H9 (cell line): ENCODE data around the gene COL4A1. TPM values are rescaled to one million over a fixed set of nuclear protein-coding genes. Genes with fewer than 3 reads are reported as not detected.

ENCODE experiments used
- DNase-seq: peaks from one replicate; pipeline ENCODE4 v3.0.0-alpha.2; 2017
- H2AFZ ChIP-seq: one replicate; pipeline ENCODE4 v1.6.1; 2013; ENCODE audit warnings: mild to moderate bottlenecking, low read length, control low read depth, moderate library complexity
- H2AK5ac ChIP-seq: 2 replicates; pipeline ENCODE4 v1.6.1; 2013; ENCODE audit warnings: low read length, control low read depth, mixed read lengths; ENCODE audit not compliant: insufficient read length
- H2BK120ac ChIP-seq: one replicate; pipeline ENCODE4 v1.6.1; 2013; ENCODE audit warnings: low read depth, mild to moderate bottlenecking, low read length, control low read depth, inconsistent platforms; ENCODE audit not compliant: poor library complexity, severe bottlenecking
- H2BK12ac ChIP-seq: 2 replicates; pipeline ENCODE4 v1.6.1; 2013; ENCODE audit warnings: low read length, control low read depth, mixed read lengths, low read depth; ENCODE audit not compliant: insufficient read length
- H2BK15ac ChIP-seq: 2 replicates; pipeline ENCODE4 v1.6.1; 2013; ENCODE audit warnings: low read depth, low read length, control low read depth
- H2BK20ac ChIP-seq: one replicate; pipeline ENCODE4 v1.6.1; 2013; ENCODE audit warnings: low read depth, mild to moderate bottlenecking, low read length, control low read depth, inconsistent platforms; ENCODE audit not compliant: poor library complexity, severe bottlenecking
- H2BK5ac ChIP-seq: 2 replicates; pipeline ENCODE4 v1.6.1; 2013; ENCODE audit warnings: low read length, control low read depth, mixed read lengths; ENCODE audit not compliant: insufficient read length
- H3K14ac ChIP-seq: 2 replicates; pipeline ENCODE4 v1.6.1; 2013; ENCODE audit warnings: low read length, control low read depth; ENCODE audit not compliant: insufficient read depth
- H3K18ac ChIP-seq: 2 replicates; pipeline ENCODE4 v1.6.1; 2013; ENCODE audit warnings: low read depth, mild to moderate bottlenecking, mixed read lengths, low read length, control low read depth; ENCODE audit not compliant: insufficient read length
- H3K23ac ChIP-seq: 2 replicates; pipeline ENCODE4 v1.6.1; 2013; ENCODE audit warnings: low read length, control low read depth, mixed read lengths, low read depth; ENCODE audit not compliant: insufficient read length
- H3K23me2 ChIP-seq: 2 replicates; pipeline ENCODE4 v1.6.1; 2013; ENCODE audit warnings: low read depth, mild to moderate bottlenecking, mixed read lengths, low read length, control low read depth; ENCODE audit not compliant: insufficient read length, poor library complexity, severe bottlenecking
- H3K27ac ChIP-seq: 2 replicates; pipeline ENCODE4 v1.5.1; 2013; ENCODE audit warnings: low read length, control low read depth, mixed read lengths, low read depth; ENCODE audit not compliant: insufficient read length
- H3K27me3 ChIP-seq: 2 replicates; pipeline ENCODE4 v1.6.1; 2013; ENCODE audit warnings: low read length, control low read depth, inconsistent platforms; ENCODE audit not compliant: insufficient read depth
- H3K4ac ChIP-seq: 2 replicates; pipeline ENCODE4 v1.6.1; 2013; ENCODE audit warnings: low read depth, mild to moderate bottlenecking, control low read depth, inconsistent platforms, low read length, moderate library complexity
- H3K4me1 ChIP-seq: 2 replicates; pipeline ENCODE4 v1.6.1; 2013; ENCODE audit warnings: low read length, control low read depth, inconsistent platforms; ENCODE audit not compliant: insufficient read depth
- H3K4me2 ChIP-seq: 2 replicates; pipeline ENCODE4 v1.6.1; 2013; ENCODE audit warnings: low read length, control low read depth, mixed read lengths; ENCODE audit not compliant: insufficient read length, insufficient read depth
- H3K56ac ChIP-seq: 2 replicates; pipeline ENCODE4 v1.6.1; 2013; ENCODE audit warnings: low read depth, mild to moderate bottlenecking, mixed read lengths, low read length, control low read depth; ENCODE audit not compliant: insufficient read length
- H3K79me1 ChIP-seq: 2 replicates; pipeline ENCODE4 v1.6.1; 2013; ENCODE audit warnings: low read depth, mild to moderate bottlenecking, moderate library complexity, low read length, control low read depth, inconsistent platforms; ENCODE audit not compliant: insufficient read depth, poor library complexity, severe bottlenecking
- H3K79me2 ChIP-seq: 2 replicates; pipeline ENCODE4 v1.6.1; 2013; ENCODE audit warnings: low read length, control low read depth, inconsistent platforms; ENCODE audit not compliant: insufficient read depth
- H3K9ac ChIP-seq: 2 replicates; pipeline ENCODE4 v1.6.1; 2013; ENCODE audit warnings: low read length, control low read depth, mixed read lengths; ENCODE audit not compliant: insufficient read length; ENCODE audit errors: extremely low read depth
- H3K9me3 ChIP-seq: one replicate; pipeline ENCODE4 v1.6.1; 2013; ENCODE audit warnings: low read depth, low read length, inconsistent platforms; ENCODE audit not compliant: control insufficient read depth
- H3T11ph ChIP-seq: one replicate; pipeline ENCODE4 v1.6.1; 2013; ENCODE audit warnings: mild to moderate bottlenecking, low read length, control low read depth, inconsistent platforms
- H4K20me1 ChIP-seq: one replicate; pipeline ENCODE4 v1.6.1; 2013; ENCODE audit not compliant: control insufficient read depth, insufficient read length, insufficient read depth
- H4K5ac ChIP-seq: 2 replicates; pipeline ENCODE4 v1.6.1; 2013; ENCODE audit warnings: low read depth, mild to moderate bottlenecking, mixed read lengths, low read length, control low read depth; ENCODE audit not compliant: insufficient read length
- H4K8ac ChIP-seq: replicated peaks from 2 replicates; pipeline ENCODE4 v1.6.1; 2013; ENCODE audit warnings: low read length, control low read depth, mixed read lengths, low read depth; ENCODE audit not compliant: insufficient read length
- H4K91ac ChIP-seq: 2 replicates; pipeline ENCODE4 v1.6.1; 2013; ENCODE audit warnings: low read depth, mild to moderate bottlenecking, moderate library complexity, mixed read lengths, low read length, control low read depth; ENCODE audit not compliant: insufficient read length
- H3K27ac Mint-ChIP-seq, 3 experiments: 2 replicates in 2 of 3; 3 replicates in 1 of 3; pipeline ENCODE4 v1.8.0; 2020 to 2021; ENCODE audit warnings: mixed read lengths in 3 of 3, mild to moderate bottlenecking in 1 of 3, moderate library complexity in 1 of 3
- H3K27me3 Mint-ChIP-seq: 2 replicates; pipeline ENCODE4 v1.8.0; 2021; ENCODE audit warnings: low read depth, mild to moderate bottlenecking, moderate library complexity, mixed read lengths
- H3K36me3 Mint-ChIP-seq, 3 experiments: 2 replicates in 2 of 3; 3 replicates in 1 of 3; pipeline ENCODE4 v1.8.0; 2020 to 2021; ENCODE audit warnings: low read depth in 3 of 3, mixed read lengths in 3 of 3; ENCODE audit not compliant: insufficient read depth in 1 of 3
- H3K4me1 Mint-ChIP-seq, 2 experiments: 2 replicates each; pipeline ENCODE4 v1.8.0; 2020; ENCODE audit warnings: mixed read lengths in 2 of 2
- H3K4me3 Mint-ChIP-seq, 2 experiments: 2 replicates in 1 of 2; 3 replicates in 1 of 2; pipeline ENCODE4 v1.8.0; 2020 to 2021; ENCODE audit warnings: mild to moderate bottlenecking in 2 of 2, mixed read lengths in 2 of 2, moderate library complexity in 1 of 2
- H3K9me3 Mint-ChIP-seq, 2 experiments: 2 replicates in 1 of 2; 3 replicates in 1 of 2; pipeline ENCODE4 v1.8.0; 2020; ENCODE audit warnings: mild to moderate bottlenecking in 2 of 2, mixed read lengths in 2 of 2, moderate library complexity in 1 of 2
- CTCF ChIP-seq: fragments of 200-600 bp; sonication (generic); conservative IDR thresholded peaks from 3 replicates; pipeline ENCODE4 v1.8.0; 2021; ENCODE audit warnings: antibody characterized with exemption, mild to moderate bottlenecking
- WGBS: extraction: QIAGEN DNeasy Blood & Tissue Kit; methylation state at CpG from one replicate; pipeline ENCODE4 v1.1.7; 2013; ENCODE audit warnings: missing lambda C conversion rate, low lambda C conversion rate, mixed read lengths; ENCODE audit not compliant: insufficient read length; ENCODE audit errors: extremely low coverage; 5-methylcytosine and 5-hydroxymethylcytosine counted together
- total RNA-seq: library from RNA; stranded (reverse); gene quantifications from 2 replicates; pipeline ENCODE4 v1.2.1, GENCODE V29; 2021

The COL4A1 gene
- total RNA-seq, 1 experiment from 2014 or later = 73.1 TPM

- H3K27ac ChIP-seq = no peak overlapping the region
- no peak overlapping the region for H4K91ac ChIP-seq
- no peak overlapping the region for H3K14ac ChIP-seq
- Mint-ChIP-seq H3K36me3 (peaks cover 9 to 17% (median 11%) of the 10 kb centered on the region in 3 experiments; a peak in 6 of 7 replicates), H3K27ac (peak overlapping the region in 1 of 3 experiments; percentile 51; a peak in 3 of 7 replicates), H3K4me3 (no peak overlapping the region), H3K9me3 (no peaks in the 10 kb centered on the region), H3K4me1 (peaks cover 48 to 51% of the 10 kb centered on the region in 2 experiments), H3K27me3 (no peaks in the 10 kb centered on the region; the same call in 1 of the 2 replicates)
- no peak overlapping the region for H4K8ac ChIP-seq
- H3K4ac ChIP-seq = no peak overlapping the region
- no peak overlapping the region for H3T11ph ChIP-seq
- H3K56ac ChIP-seq = no peak overlapping the region
- no peaks in the 10 kb centered on the region for H3K27me3 ChIP-seq
- H4K20me1 ChIP-seq = no peaks in the 10 kb centered on the region
- H2BK20ac ChIP-seq = no peak overlapping the region
- H3K9ac ChIP-seq = no peak overlapping the region
- H2AFZ ChIP-seq = no peak overlapping the region
- H2BK15ac ChIP-seq = no peak overlapping the region
- no CpG with 5 or more reads among the region's 7 CpGs for WGBS
- peaks cover 10% of the 10 kb centered on the region; the same call in 1 of the 2 replicates for H3K4me1 ChIP-seq
- no peak for DNase-seq
- H3K79me2 ChIP-seq = peaks cover 2% of the 10 kb centered on the region; the same call in 1 of the 2 replicates
- TF ChIP-seq CTCF = no peak
- H2AK5ac ChIP-seq = no peak overlapping the region
- no peak overlapping the region for H3K18ac ChIP-seq
- no peak overlapping the region for H3K23ac ChIP-seq
- H3K23me2 ChIP-seq = no peaks in the 10 kb centered on the region
- H2BK12ac ChIP-seq = no peak overlapping the region
- H3K9me3 ChIP-seq = no peaks in the 10 kb centered on the region
- H4K5ac ChIP-seq = no peak overlapping the region
- peaks cover 2% of the 10 kb centered on the region for H3K79me1 ChIP-seq
- no peak overlapping the region for H3K4me2 ChIP-seq
- H2BK120ac ChIP-seq = no peak overlapping the region
- H2BK5ac ChIP-seq = no peak overlapping the region
These were observed 30.3 kb upstream of the COL4A1 start for GRCh38 chr13:110337247-110337646.
